SU-DHL-6 (cell line): Measurements from ENCODE around the gene TMED7.

Experiments used
- CTCF ChIP-seq: fragments of 200-600 bp; sonication (generic); IDR thresholded peaks from one replicate; pipeline ENCODE4 v1.5.1; 2017; ENCODE audit warnings: antibody characterized with exemption, mild to moderate bottlenecking, low read length, moderate library complexity; ENCODE audit not compliant: insufficient read depth, poor library complexity, severe bottlenecking
- EZH2phosphoT487 ChIP-seq: fragments of 200-600 bp; sonication (generic), shearing (Covaris generic); conservative IDR thresholded peaks from 2 replicates; pipeline ENCODE4 v1.6.1; 2018; ENCODE audit warnings: mild to moderate bottlenecking, antibody characterized with exemption, low read length, moderate library complexity, mixed read lengths

- TF ChIP-seq CTCF: no peak
- no peak for TF ChIP-seq EZH2phosphoT487
These were observed 48.1 kb downstream of the TMED7 start for GRCh38 chr5:115577741-115578140.
